HG02798 (cell line): ENCODE results near the gene EEF1AKMT3.
A peak's percentile ranks its signal among the peaks of the same experiment; 100 is the strongest.

Experiments
- ATAC-seq: cut with Tn5 transposase; IDR thresholded peaks from one replicate; pipeline ENCODE4 v1.9.1; 2021; ENCODE audit warnings: mild to moderate bottlenecking; ENCODE audit not compliant: unreplicated experiment, poor library complexity

The EEF1AKMT3 gene

DNA sequence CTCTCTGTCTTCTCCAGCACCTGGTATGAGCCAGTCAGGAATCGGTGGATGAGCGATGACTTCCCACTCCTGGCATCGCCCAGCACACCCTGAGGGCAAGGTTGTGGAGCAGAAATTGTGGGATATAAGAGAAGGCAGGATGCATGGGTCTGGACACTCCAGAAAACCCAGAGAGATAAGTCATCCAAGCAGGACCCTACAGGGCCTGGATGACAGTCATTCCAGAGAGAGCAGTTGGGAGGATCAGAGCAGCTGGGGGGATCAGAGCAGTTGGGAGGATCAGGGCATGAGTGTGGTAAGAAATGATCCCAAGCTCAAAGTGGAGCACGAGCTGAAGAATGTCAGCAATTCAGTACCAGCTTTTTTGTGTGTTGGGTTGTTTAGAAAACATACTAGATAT lies 37.8 kb upstream of the EEF1AKMT3 start:
- no peak for ATAC-seq

DNA sequence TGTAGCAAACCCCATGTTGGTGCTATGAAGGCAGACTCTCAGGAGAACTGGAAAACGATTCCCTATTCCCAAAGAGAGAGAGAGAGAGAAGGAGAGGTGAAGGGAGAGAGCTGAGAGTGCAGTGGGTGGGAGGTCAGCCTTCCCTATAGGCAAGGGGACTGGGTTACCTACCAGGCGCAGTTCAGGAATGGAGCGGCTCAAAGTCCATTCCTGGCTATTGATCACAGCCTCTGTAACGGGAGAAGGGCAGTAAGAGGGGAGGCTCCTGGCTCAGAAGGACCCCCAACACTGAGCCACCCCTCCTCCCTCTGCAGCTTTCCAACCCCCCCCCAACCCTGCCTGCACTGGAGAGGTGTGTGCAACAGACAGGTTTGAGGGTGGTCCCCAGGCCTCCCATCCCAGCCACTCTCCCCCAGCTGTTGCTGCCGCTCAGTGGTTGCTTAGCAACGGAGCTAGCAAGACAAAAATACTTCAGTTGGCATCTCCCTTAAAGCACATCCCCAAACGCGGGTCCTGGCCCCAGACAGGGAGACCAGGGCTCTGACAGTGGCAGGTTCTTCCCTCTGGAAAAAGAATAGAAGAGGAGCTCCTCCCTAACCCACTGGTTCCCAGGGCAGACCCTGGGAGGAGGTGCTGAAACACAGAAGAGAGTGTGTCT lies 37.1 kb upstream of the EEF1AKMT3 start:
- ATAC-seq = no peak

DNA sequence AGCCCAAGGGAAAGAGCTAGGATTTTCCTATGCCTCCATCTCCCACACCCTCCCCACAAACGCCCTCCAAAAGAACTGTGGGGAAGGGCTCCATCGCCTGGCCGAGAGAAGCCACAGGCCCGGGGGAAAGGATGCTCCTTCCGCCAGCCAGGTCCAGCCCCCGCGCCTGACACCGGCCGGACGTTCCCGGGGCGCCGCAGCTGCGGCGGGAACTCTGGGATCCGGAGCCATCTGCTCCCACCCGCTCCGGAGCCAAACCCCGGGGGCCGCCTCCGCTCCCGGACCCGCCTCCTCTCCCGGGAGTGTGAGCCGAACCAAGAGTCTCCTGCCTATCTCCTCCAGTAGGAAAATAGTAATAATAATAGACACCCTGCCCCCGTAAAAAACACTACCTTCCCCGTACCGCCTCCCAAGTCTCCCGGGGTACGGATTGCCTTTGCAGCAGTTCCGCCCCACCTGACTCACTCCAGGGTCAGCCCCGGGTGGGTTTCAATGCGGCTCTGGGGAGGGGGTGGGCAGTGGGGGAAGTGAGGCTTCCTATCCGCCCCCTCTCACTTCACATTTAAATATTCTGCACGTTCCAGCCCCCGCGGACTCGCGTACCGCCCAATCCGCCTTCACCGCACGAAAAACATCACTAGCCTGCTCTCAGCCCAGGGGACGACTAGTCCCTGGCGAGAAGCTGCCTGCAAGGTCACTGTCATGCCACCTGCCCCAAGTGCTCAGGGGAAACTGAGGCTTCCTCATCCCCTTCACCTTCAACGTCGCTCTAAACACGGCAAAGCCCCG lies 36.3 kb upstream of the EEF1AKMT3 start:
- no peak for ATAC-seq

DNA sequence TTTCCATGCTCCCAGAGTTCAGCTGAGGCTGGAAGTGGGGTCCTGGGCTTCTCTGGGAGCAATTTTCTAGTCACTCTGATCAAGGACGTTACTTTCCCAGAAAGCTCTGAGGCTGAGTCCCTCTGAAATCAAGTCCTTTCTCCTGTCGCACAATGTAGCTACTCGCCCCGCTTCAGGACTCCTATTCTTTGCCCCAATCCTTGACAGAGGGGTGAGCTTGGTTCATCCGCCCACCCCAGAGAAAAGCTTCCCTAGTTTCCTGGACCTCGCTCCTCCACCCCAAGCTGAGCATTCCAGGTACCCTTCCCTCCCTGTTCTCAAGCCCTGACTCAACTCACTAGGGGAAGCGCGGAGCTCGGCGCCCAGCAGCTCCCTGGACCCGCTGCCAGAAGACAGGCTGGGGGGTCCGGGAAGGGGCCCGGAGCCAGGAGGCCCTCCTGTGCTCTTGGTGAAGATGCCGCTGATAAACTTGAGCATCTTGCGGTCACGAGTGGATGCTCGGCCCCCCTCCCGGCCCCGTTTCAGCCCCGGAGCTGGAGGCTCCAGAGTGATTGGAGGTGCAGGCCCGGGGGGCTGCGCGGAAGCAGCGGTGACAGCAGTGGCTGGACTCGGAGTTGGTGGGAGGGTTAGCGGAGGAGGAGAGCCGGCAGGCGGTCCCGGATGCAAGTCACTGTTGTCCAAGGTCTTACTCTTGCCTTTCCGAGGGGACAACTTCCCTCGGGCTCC lies 35.5 kb upstream of the EEF1AKMT3 start:
- ATAC-seq = no peak

DNA sequence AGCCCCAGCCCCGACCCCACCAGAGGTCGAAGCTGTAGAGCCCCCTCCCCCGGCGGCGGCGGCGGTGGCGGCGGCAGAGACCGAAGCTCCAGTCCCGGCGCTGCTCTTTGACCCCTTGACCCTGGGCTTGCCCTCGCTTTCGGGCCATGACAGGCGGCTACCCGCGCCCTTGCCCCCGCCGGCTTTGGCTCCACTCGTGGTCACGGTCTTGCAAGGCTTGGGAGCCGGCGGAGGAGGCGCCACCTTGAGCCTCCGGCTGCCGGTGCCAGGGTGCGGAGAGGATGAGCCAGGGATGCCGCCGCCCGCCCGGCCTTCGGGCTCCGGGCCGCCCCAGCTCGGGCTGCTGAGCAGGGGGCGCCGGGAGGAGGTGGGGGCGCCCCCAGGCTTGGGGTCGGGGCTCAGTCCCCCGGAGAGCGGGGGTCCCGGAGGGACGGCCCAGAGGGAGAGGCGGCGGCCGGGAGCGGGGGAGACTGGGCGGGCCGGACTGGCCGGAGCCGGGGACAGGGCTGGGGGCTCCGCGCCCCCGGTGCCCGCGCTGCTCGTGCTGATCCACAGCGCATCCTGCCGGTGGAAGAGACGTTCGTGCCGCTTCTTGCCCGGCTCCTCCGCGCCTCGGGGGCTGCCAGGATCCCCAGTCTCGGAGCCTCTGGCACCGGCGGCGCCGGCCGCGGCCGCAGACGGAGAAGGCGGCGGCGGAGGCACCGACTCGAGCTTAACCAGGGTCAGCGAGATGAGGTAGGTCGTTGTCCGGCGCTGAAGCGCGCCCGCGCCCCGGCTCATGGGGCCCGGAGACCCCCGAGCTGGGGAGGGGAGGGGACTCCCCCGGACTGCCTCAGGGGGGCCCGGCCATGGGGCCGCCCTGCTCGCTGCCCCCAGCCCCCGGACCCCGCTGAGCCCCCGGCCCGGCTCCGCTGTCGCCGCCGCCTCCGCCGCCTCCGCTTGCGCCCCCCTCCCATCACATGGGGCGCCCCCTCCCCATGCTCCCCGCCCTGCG lies 34.6 kb upstream of the EEF1AKMT3 start:
- ATAC-seq = no peak

DNA sequence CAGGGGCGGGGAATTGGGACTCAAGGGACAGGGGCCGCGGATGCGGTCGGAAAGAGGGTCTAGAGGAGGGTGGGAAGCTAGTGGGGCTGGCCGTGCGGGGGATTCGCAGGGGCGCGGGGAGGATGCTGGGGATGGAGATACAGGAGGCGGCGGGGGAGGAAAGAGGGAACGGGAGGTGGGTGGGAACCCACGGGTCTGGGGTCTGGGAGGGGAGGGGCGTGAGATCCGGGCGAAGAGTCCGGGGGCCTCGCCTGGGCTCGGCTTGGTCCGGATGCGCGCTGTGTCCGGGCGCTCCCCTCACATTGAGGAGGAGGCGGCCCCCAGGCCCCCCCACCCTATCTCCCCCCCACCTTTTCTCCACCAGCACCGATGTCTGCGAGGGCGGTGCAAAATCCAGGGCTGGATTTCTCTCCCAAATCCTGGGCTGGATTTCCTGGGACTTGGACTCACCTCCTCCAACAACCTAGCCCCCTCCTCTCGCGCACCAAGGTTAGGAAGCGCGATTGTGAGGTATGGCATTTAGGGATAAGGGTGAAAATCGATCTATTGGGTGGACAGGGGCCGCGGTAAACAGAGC lies 33.7 kb upstream of the EEF1AKMT3 start, which contains the start of gene AGAP2:
Gene AGAP2, minus strand, starts transcription at position 82 of the 577 bp plus-strand sequence. CDS start 496 bp downstream, outside the sequence.
- ATAC-seq = no peak

DNA sequence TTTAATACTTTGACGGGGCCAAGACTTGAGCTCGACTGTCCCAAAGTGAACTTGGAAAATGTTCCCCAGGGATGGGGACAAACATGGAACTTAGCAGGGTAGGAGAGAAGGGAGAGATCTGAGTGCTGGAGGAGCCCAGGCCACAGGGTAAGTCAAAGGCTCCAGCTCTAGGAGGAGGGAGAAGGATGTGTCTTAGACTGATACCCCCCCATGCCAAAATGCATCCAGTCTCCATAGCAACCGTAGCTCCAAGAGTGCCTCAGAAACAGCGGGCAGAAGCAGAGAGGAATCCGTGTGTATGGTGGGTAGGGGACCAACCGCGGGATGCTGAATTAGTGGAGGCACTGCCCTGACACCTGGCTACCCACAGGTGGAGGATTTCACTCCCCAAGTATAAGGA lies 33.0 kb upstream of the EEF1AKMT3 start:
- ATAC-seq = no peak

DNA sequence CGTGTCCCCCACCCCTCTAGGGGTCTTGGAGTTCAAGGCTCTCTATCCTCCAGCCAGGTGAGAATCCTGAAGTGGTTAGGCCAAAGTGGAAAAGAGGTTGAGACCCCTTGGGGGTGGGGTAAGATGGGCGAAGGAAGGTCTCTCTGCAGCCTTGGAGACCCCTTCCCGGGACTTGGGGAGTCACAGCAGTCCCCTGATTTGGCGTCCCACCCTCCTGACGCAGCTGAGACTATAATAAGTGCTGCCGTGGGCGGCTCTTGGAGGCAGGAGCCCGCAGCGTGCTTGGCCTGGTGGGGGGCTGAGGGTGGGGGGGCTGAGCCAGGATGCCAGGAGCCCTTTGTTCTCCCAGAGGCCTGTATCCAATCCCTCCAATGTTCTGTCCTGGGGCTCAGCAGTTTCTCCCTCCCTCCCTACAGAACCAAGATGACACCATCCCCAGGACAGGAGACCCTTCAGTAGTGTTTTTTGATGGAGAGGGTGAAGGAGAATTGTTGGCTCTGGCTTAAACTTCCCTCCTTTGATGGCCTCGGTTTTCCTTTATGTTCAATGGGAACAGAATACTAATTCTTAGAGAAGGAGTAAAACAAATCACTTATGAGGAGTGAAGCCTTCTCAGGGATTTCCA lies 32.4 kb upstream of the EEF1AKMT3 start:
- ATAC-seq = no peak

DNA sequence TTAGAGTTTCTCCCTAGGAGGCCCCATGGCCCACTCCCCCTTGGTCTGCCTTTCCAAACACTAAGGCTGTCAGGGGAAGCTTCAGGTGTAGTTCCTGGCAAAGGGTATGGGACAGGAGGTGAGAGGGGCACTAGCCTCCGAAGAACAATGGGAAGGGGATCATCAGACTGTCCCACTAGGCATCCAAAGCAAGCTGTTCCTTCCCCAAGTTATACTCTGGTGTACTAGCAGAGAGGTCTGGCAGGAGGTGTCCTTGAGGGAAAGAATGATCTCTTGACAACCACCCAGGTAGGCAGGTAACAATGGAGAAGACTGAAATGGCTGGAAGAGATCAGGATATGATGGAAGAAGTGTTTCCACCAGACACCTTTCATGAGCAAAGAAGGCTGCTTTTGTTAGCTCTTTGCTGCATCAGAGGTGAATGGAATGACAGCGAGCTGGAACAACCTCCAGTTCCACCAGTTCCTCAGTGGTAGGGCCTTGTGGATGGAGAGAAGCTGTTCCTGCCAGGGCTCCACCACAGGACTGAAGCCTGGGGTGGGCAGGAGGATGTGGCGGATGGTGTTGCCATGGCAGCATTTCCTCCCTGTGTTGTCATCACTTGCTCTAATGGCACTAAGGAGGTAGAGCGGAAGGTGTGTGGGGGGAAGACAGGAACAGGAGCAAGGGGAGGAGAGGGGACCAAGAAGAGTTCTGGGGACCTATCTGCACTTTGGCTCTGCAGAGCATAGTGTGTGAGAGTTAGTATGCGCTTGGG lies 31.6 kb upstream of the EEF1AKMT3 start:
- ATAC-seq = peak; percentile 39

DNA sequence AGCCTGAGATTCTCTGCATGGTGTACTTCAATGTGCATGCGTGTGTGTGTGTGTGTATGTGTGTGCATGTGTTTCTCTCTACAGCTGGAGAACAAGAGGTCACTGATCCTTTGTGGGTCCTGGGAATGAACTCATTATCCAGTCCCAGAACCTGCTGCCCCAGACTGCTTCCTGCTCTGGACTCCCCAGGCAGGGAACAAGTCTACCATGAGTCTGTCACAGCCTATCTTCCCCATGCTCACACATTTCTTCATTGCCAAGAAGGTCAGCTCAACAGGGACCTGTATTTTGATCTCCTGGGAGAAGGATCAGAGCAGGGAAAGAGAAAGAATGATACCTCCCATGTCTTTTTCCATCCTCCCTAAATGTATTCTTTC lies 31.0 kb upstream of the EEF1AKMT3 start:
- no peak for ATAC-seq

DNA sequence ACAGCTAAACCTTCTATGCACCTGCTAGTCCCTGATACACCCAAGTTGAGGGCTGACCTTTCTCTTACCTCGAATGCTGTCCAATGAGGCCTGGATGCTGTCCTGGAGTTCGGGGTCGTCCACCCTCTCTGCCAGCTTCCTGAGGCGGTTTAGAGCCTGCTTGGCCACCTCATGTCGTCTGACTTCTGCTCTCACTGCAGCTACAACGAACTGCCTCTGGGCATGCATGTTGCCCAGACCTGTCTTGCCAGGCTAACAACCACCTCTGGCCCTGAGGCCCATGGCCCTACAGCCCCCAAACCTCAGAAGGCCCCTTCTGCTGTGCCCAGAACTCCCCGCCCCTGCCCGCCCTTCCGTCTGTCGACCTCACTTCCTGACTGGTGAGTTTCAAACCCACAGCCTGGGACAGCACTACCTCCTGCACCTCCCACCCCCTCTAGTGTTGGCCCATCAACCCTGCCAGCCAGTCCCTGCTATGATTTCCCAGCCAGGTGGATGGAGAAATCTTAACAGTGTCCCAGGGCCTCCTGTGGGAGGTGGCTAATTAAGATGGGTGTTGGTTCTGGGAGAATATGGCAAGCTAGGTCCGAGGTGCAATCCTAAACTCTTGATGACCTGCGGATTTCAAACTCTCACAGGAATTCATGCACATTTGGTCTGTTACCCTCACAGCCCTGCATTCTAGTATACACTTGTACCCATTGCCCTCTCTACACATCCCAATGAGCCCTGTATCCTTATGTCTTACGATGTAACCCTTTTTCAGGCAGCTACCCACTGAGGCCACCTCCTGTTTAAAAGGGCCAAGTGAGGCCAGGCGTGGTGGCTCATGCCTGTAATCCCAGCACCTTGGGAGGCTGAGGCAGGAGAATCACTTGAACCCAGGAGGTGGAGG lies 30.3 kb upstream of the EEF1AKMT3 start:
- peak; percentile 61 for ATAC-seq

DNA sequence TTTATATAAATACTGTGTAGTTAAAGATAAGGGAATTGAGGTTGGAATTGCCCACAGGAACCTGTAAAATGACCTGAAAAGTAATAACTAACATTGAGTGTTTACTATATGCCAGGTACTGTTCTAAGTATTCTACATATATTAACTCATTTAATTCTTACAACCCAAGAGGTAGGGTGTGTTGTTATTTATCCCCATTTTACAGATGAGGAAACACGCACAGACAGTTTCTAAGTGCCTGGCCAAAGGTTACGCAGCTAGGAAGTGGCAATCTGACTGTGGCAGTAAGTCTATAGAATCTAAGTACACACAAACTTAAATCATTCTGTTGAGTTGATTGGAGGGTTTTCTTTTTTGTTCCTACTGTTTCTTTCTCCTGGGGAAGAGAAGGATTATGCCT lies 28.6 kb upstream of the EEF1AKMT3 start:
- no peak for ATAC-seq

DNA sequence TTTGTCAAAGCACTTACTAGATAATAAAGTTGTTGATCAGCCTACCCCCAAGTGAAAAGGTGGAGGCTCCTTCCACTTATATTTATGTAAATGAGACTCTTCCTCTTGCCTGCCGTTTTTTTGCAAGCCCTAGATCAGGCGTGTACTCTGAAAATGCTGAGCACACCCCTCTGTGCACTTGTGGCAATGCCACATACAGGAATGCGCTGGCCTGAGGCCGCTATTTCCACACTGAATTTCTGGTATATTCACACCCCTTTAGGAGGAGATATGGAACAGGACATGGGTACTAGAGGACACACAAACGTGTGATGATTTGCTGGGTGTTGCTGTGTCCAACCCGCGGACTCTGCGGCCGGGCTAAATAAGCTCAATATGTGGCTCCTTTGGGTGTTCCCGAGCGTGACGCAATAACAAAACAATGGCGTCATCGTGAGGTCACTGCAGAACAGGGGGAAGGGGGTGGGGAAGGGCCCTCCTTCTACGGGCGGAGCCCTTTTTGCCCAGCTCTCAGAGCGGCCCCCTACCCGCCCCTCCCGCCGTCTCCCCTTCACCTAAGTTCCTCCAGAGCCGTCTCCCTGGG lies 28.1 kb upstream of the EEF1AKMT3 start:
- ATAC-seq = peak; percentile 33

DNA sequence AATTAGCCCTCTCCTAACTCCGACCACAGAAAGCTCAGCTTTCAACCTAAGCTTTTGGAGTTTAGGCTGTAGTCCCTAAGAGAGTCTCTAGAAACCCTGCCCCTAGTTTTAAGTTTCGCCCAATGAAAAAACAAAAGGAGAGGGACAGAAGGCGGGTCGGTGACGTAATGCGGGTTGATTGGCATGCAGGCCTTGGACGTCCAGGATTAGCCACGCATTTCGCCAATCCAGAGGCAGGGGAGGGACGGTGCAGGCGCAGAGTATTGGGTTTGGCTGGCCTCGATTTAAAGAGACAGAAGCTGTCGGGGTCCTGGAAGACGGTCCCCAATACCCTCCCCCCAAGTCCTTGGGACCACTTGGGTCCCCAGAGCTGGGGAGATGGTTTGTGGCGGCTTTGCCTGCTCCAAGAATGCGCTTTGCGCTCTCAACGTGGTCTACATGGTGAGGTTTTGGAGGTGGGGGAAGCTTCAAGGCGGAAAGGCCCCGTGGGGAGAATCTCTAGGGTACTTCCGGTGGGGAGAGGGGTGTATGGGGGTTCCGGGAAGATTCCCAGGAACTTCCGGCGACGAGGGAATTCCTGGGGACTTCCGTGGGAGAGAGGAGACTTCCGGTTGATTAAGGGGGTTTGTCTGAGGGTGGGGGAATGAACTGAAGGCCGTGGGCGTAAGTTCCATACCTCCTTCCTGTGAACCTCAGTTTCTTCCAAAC lies 27.5 kb upstream of the EEF1AKMT3 start, which contains the start of gene TSPAN31:
Gene TSPAN31, plus strand, starts transcription at position 263 of the 708 bp plus-strand sequence. Its CDS starts 116 bp downstream, at position 379.
- peak; percentile 91 for ATAC-seq

DNA sequence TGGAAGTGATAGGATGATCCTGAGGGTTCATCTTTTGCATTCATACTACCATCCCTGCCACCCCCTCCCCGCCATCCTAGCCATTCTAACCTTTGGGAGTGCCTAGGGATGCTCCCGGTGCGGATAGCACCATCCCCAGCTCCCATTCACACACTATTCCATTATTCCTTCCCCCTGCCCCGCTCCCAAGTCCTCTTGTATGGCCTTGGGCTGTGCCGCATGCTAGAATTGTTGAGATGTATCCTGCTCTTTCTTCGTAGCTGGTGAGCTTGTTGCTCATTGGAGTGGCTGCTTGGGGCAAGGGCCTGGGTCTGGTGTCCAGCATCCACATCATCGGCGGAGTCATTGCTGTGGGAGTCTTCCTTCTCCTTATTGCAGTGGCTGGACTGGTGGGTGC lies 26.9 kb upstream of the EEF1AKMT3 start:
- ATAC-seq = no peak

DNA sequence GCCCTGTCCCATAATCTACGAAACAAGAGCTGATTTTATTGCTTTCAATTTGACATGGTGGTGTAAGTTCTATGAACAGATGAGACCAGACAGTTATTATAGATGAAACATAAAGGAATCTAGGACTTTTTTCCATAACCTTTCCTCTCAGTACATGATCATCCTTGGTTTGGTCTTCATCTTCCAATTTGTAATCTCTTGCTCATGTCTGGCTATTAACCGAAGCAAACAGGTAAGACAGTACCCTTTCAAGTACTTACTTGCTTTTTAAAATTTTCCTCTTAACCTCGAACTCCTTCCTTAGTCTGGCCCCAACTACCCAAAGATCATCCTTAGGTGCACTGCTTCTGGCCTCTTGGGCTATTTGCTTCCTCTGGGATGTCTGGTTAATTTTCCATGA lies 26.4 kb upstream of the EEF1AKMT3 start:
- ATAC-seq = no peak
